Measurements from ENCODE around the gene EVL. TPM values are rescaled to one million over a fixed set of nuclear protein-coding genes. Genes with fewer than 3 reads are reported as not detected.

Gene EVL
- total and polyA plus RNA-seq, 2 donors from 2014 or later: 54.8 to 84.1 TPM

DNA sequence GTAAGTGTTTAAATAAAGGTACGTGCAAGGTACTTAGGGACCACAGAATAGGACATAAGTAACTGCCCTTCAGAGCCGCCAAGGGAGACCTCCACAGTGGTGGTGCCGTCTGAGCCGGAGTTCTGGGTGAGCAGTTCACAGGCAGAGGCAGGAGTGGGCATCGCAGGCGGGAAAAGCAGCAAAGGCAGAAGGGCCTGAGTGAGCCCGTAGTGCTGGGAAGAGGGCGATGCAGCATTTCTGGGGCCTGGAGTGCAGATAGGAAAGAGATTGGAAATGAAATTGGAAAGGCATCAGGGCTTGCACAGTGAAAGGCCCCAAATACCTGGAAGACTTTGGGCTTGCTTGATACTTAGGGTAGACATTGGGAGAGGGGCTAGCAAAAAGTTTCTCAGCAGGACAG is 32.9 kb downstream of the EVL start:
- Histone ChIP-seq H3K9ac (ENCODE audit: low read length in 3 of 3) (no peak overlapping the region), H3K4me1 (ENCODE audit: control insufficient read depth in 2 of 3, insufficient read depth in 2 of 3, low read depth in 1 of 3, low read length in 3 of 3) (peaks cover 0 to 7% (median 0%) of the 10 kb centered on the region in 3 donors), H3K4me3 (ENCODE audit: low read length in 3 of 3) (no peak overlapping the region), H3K36me3 (ENCODE audit: control insufficient read depth in 2 of 3, insufficient read depth in 3 of 3, low read length in 3 of 3) (peaks cover 0 to 3% (median 0%) of the 10 kb centered on the region in 3 donors), H3K27me3 (ENCODE audit: control insufficient read depth, insufficient read depth, low read length) (no peaks in the 10 kb centered on the region), H3K9me3 (ENCODE audit: control insufficient read depth in 2 of 3, insufficient read depth in 1 of 3, low read length in 3 of 3) (no peaks in the 10 kb centered on the region), H3K27ac (ENCODE audit: low read depth in 2 of 2, low read length in 2 of 2) (no peak overlapping the region)
- TF ChIP-seq, protein P1, sequence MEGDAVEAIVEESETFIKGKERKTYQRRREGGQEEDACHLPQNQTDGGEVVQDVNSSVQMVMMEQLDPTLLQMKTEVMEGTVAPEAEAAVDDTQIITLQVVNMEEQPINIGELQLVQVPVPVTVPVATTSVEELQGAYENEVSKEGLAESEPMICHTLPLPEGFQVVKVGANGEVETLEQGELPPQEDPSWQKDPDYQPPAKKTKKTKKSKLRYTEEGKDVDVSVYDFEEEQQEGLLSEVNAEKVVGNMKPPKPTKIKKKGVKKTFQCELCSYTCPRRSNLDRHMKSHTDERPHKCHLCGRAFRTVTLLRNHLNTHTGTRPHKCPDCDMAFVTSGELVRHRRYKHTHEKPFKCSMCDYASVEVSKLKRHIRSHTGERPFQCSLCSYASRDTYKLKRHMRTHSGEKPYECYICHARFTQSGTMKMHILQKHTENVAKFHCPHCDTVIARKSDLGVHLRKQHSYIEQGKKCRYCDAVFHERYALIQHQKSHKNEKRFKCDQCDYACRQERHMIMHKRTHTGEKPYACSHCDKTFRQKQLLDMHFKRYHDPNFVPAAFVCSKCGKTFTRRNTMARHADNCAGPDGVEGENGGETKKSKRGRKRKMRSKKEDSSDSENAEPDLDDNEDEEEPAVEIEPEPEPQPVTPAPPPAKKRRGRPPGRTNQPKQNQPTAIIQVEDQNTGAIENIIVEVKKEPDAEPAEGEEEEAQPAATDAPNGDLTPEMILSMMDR (IDR thresholded peaks at IDR 0.05; ENCODE audit: borderline replicate concordance, extremely low read depth, insufficient read depth): no peak
- DNase-seq (peak in 2 of 5 donors; percentile 24 to 28), FAIRE-seq (no peak)
- intact Hi-C loops (cut with DNase I): no loop called here

DNA sequence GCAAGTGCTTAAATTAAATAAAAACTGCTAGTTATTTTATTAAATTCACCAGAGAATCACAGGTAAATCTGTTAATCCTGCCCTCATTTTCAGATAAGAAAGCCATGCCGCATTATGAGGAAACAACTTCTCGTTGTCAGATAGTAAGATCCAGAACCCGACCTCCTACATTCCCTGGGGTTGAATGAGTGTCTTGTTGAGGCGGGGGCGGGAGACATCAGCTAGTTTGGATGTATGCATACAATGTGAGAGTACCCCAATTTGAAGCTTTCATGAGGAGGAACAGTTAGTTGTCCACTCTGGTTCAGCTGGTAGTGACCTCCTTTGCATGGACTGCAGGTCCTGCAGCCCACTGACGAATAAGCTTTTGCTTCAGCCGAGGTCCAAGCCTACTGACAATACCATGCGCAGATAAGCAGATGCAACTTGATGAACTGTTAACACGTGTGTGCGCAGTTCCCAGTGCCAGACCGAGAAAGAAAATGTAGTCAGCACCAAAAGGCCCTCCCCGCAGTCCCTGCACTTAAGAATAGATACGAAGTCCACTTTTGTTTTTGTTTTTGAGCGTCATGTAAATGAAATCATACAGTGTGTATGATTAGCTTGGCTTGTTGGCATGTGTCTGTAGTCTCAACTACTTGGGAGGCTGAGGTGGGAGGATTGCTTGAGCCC is 34.9 kb downstream of the EVL start:
- no peak overlapping the region for H3K9ac ChIP-seq (ENCODE audit: low read length in 3 of 3)
- peaks cover 0 to 3% (median 0%) of the 10 kb centered on the region in 3 donors for H3K36me3 ChIP-seq (ENCODE audit: control insufficient read depth in 2 of 3, insufficient read depth in 3 of 3, low read length in 3 of 3)
- H3K4me3 ChIP-seq (ENCODE audit: low read length in 3 of 3): no peak overlapping the region
- no peaks in the 10 kb centered on the region for H3K9me3 ChIP-seq (ENCODE audit: control insufficient read depth in 2 of 3, insufficient read depth in 1 of 3, low read length in 3 of 3)
- DNase-seq: peak in 1 of 5 donors; percentile 7
- peaks cover 0 to 13% (median 5%) of the 10 kb centered on the region in 3 donors for H3K4me1 ChIP-seq (ENCODE audit: control insufficient read depth in 2 of 3, insufficient read depth in 2 of 3, low read depth in 1 of 3, low read length in 3 of 3)
- TF ChIP-seq, protein P1 (IDR thresholded peaks at IDR 0.05; ENCODE audit: borderline replicate concordance, extremely low read depth, insufficient read depth): no peak
- FAIRE-seq: no peak
- no peaks in the 10 kb centered on the region for H3K27me3 ChIP-seq (ENCODE audit: control insufficient read depth, insufficient read depth, low read length)
- intact Hi-C loops (cut with DNase I): no loop called here
- H3K27ac ChIP-seq (ENCODE audit: low read depth in 2 of 2, low read length in 2 of 2): no peak overlapping the region

DNA sequence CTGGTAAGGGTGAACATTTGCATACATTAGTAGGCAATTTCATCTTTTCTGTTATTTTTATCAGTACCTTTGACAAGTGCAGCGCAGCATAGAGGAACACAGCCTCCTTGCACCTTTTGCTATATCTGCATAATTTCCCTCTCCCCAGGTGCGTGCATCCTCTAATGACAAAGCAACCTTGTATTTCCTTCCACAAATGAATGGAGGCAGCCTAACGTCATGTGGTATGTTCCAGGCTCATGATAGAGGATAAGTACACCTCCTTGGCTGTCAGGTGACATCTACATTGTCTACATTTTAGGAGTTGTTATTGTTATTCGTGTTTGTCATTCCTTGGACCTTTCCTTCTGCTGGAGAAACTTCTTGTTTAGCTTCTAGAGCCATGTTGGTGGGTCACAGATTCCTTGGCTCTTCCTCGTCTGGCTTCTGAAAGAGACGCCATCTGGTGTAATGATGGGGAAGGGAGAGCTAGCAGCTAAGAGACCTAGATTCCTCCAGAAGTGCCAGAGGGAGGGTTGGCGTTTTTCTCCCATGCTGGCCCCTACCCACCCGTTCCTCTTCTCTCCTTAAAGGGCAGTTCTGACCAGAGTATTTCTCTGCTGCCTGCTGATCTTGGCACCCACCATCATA is 37.0 kb downstream of the EVL start:
- TF ChIP-seq, protein P1 (IDR thresholded peaks at IDR 0.05; ENCODE audit: borderline replicate concordance, extremely low read depth, insufficient read depth): no peak
- intact Hi-C loops (cut with DNase I): no loop called here
- DNase-seq: no peak
- H3K9me3 ChIP-seq (ENCODE audit: control insufficient read depth in 2 of 3, insufficient read depth in 1 of 3, low read length in 3 of 3): no peaks in the 10 kb centered on the region
- peaks cover 0 to 22% (median 5%) of the 10 kb centered on the region in 3 donors for H3K4me1 ChIP-seq (ENCODE audit: control insufficient read depth in 2 of 3, insufficient read depth in 2 of 3, low read depth in 1 of 3, low read length in 3 of 3)
- peak overlapping the region; percentile 4 to 65 for H3K27ac ChIP-seq (ENCODE audit: low read depth in 2 of 2, low read length in 2 of 2)
- no peaks in the 10 kb centered on the region for H3K27me3 ChIP-seq (ENCODE audit: control insufficient read depth, insufficient read depth, low read length)
- H3K9ac ChIP-seq (ENCODE audit: low read length in 3 of 3): no peak overlapping the region
- FAIRE-seq: no peak
- peaks cover 0 to 3% (median 0%) of the 10 kb centered on the region in 3 donors for H3K36me3 ChIP-seq (ENCODE audit: control insufficient read depth in 2 of 3, insufficient read depth in 3 of 3, low read length in 3 of 3)
- H3K4me3 ChIP-seq (ENCODE audit: low read length in 3 of 3): no peak overlapping the region
